Activated T-helper 1 cell treated with anti-CD3 and anti-CD28 coated beads, Interleukin-12 subunit alpha, Interleukin-12 subunit beta, Interleukin-2, Interleukin-4 antibody, amounts not matched to agents 30 ng/mL and 10 ng/mL and 1 ng/mL, durations not matched to agents 14 hours and 24 hours and 36 hours (primary cell): Measurements from ENCODE around the gene ZNF521. TPM values are rescaled to one million over a fixed set of nuclear protein-coding genes. Genes with fewer than 3 reads are reported as not detected.
A peak's percentile ranks its signal among the peaks of the same experiment; 100 is the strongest.

ENCODE experiments used
- DNase-seq: peaks from one replicate; pipeline ENCODE4 v3.0.0; 2021; ENCODE audit warnings: low spot score
- H3K27ac Mint-ChIP-seq: one replicate; pipeline ENCODE4 v1.8.0; 2021; ENCODE audit warnings: mild to moderate bottlenecking, mixed read lengths
- H3K27me3 Mint-ChIP-seq: one replicate; pipeline ENCODE4 v1.8.0; 2022; ENCODE audit warnings: mild to moderate bottlenecking, moderate library complexity, mixed read lengths; ENCODE audit not compliant: insufficient read depth
- H3K36me3 Mint-ChIP-seq: one replicate; pipeline ENCODE4 v1.8.0; 2021; ENCODE audit warnings: low read depth, mixed read lengths
- H3K4me1 Mint-ChIP-seq: one replicate; pipeline ENCODE4 v1.8.0; 2021; ENCODE audit warnings: low read depth, mixed read lengths
- H3K4me3 Mint-ChIP-seq: one replicate; pipeline ENCODE4 v1.8.0; 2021; ENCODE audit warnings: mild to moderate bottlenecking, moderate library complexity, mixed read lengths
- H3K9me3 Mint-ChIP-seq: one replicate; pipeline ENCODE4 v1.8.0; 2021; ENCODE audit warnings: mixed read lengths
- intact Hi-C: fragments of 100-400 bp; cut with micrococcal nuclease; formaldehyde crosslinking; loops from one replicate; pipeline ENCODE4 v1.15.1; 2024
- total RNA-seq: library from RNA; stranded (reverse); gene quantifications from 2 replicates; pipeline ENCODE4 v1.2.3, GENCODE V29; 2022

The ZNF521 gene
- total RNA-seq, 1 donor from 2014 or later: not detected

DNA sequence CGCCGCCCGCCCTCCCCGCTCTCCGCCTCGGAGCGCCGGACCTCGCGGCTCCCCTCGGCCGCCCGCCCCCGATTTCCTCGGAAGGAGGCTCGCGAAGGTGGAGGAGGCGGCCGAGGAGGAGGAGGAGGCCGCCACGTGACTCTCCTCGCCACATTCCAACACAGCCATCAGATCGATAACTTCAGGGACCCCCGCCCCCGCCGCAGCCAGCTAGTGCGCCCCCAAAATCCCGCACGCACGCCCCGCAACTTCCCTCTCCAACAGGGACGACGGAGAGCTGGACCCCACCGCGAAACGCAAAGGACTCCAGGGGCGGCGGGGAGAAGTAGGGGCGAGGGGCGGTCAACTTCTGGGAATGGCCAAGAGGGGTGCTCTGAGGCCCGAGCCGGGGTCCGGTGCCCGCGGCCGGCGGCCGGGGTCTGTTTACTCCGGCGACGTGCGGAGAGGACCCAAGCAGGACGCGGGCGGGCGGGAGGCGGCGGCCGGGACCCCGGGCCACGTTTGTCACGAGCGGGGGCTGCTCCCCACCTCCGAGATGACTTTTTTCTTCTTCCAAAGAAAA is 2.0 kb downstream of the ZNF521 start:
- H3K27me3 Mint-ChIP-seq: peaks cover 78% of the 10 kb centered on the region
- H3K4me3 Mint-ChIP-seq: peak overlapping the region; percentile 81
- intact Hi-C loops: loop anchor here (5.0 to 10.0 kb wide), 2 partner anchors 185 to 1202 kb away; no protein-coding TSS in a partner anchor
- H3K4me1 Mint-ChIP-seq: peaks cover 5% of the 10 kb centered on the region
- no peak overlapping the region for H3K27ac Mint-ChIP-seq
- DNase-seq: no peak
- H3K9me3 Mint-ChIP-seq: no peaks in the 10 kb centered on the region
- H3K36me3 Mint-ChIP-seq: peaks cover 2% of the 10 kb centered on the region

DNA sequence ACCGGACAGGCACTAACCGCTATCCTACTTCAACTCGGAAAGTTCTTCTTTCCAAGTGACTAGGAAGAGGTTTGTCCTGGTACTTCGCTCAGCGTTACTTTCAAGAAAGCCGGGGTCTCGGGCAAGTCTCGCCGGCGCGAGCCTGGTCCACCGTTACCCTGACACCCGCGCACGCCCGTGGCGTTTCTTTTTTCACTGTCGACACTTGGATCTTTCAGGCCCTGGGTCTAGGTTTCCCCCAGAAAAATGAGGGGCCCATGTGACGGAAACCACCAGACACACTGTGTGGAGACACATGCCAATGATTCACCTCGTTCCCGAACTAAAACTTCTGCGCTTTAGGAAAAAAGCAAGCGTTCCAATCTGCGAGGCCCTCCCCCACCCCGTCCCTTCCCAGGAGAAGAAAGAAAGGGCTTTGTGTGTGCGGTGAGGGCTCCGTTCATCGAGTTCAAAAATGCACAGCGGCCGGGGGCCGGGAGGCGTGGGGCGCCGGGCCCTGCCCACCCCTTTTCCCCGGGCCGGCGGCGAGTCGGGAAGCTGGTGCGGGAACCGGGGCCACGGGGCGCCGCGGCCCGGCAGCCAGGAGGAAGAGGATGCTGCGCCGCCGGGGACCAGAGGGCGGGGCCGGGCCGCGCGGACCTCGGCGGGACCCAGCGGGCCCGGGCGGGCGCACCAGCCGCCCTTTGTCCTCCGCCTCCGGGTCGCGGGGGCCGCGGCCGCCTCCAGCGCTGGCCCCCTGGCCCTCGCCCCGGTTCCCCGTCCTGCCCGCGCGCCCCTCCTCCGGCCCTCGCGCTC is 2.6 kb downstream of the ZNF521 start:
- no peak for DNase-seq
- H3K27ac Mint-ChIP-seq: no peak overlapping the region
- peak overlapping the region; percentile 74 for H3K4me3 Mint-ChIP-seq
- H3K9me3 Mint-ChIP-seq: no peaks in the 10 kb centered on the region
- peaks cover 80% of the 10 kb centered on the region for H3K27me3 Mint-ChIP-seq
- peaks cover 2% of the 10 kb centered on the region for H3K36me3 Mint-ChIP-seq
- H3K4me1 Mint-ChIP-seq: peaks cover 5% of the 10 kb centered on the region
- intact Hi-C loops: no loop called here

DNA sequence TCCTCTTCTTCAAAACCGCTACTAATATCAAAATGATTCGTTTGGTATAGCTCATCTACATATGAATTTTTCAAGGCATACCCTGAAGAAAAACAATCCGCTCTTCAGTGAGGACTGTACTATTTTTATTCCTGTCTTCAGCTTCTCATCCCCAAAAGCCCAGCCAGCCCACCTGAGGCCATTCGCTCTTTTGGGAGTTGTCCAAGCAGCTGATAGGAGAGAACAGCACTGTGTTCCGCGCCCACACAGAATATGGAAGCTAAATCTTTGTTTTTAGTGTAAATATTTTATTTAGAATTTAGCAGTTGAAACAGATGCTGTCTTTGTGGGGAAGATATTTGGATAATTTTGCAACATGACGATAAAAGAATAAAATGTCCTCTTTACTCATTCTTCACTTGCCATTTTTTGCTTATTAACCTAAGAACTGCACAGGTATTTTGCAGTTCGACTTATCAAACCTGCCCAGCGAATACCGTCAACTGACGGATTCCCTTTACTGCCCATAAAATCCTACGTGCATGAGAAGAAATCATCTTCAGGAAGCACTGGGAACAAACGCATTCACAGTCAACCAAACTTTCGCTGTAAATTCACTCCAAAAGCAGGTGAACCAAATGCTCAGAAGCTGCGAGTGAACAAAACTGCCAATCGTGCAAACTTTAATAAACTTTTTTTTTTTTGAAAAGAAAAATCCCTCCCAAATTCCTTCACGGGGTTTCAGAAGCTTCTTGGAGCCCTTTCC is 3.4 kb downstream of the ZNF521 start:
- H3K36me3 Mint-ChIP-seq: peaks cover 2% of the 10 kb centered on the region
- H3K4me1 Mint-ChIP-seq: peaks cover 5% of the 10 kb centered on the region
- no peak overlapping the region for H3K27ac Mint-ChIP-seq
- H3K4me3 Mint-ChIP-seq: peak overlapping the region; percentile 74
- no peak for DNase-seq
- intact Hi-C loops: no loop called here
- no peaks in the 10 kb centered on the region for H3K9me3 Mint-ChIP-seq
- peaks cover 77% of the 10 kb centered on the region for H3K27me3 Mint-ChIP-seq

DNA sequence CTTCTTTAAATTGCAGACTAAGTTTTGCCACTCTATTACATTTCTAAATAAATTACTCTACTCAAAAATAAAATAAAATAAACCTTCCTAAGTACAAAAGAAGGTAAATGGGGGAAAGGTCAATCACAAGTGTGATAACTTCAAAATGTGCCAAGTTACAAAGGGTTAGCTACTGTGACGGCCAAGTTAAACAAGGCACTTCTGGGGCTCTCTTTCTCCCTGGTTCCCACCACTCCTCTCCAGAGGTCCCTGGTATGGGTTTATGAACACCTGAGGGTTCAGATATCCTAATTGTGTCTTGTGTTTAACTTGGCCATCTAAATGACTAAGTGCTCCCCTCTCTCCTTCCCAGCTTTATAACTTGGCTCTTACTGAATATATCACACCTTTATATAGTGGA is 5.4 kb downstream of the ZNF521 start:
- no peaks in the 10 kb centered on the region for H3K9me3 Mint-ChIP-seq
- H3K27me3 Mint-ChIP-seq: peaks cover 64% of the 10 kb centered on the region
- no peak overlapping the region for H3K4me3 Mint-ChIP-seq
- no peak for DNase-seq
- peaks cover 2% of the 10 kb centered on the region for H3K36me3 Mint-ChIP-seq
- intact Hi-C loops: no loop called here
- H3K4me1 Mint-ChIP-seq: peaks cover 5% of the 10 kb centered on the region
- no peak overlapping the region for H3K27ac Mint-ChIP-seq

DNA sequence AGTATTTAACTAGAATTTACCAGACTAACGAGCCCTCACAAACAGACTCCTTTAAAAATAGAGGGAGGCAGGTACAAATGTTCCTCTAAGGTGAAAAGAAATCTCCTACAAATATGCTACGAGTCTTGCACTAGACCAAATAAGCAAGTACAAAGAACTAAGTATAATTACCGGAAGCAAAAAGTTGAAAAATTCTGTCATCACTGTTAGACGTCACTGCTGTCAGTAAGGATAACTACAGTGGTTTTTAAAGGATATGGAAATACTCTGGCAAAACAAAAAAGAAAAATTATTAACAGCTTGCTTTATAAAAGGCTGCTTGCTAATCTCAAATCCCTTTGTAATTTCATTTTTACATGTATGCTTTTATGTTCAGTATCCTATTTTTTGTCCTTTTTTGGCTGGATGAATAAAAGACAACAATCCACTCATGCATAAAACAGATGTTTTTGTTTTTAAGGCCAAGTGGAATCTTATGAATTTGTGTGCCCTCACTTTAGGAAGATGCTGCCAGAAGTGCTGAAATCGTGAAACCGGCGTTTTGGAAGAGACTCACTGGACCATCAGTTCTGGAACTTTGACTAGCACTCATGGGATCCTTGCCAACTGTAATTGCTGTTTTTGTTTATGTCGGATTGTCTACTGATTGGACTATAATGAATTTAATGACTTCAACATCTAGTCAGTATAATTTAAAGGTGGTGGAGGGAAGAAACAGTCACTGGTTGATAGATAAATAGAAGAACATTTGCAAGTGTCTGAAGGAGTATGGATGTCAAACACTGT is 6.7 kb downstream of the ZNF521 start:
- DNase-seq: no peak
- intact Hi-C loops: no loop called here
- Mint-ChIP-seq H3K9me3 (no peaks in the 10 kb centered on the region), H3K27me3 (peaks cover 53% of the 10 kb centered on the region), H3K4me3 (no peak overlapping the region), H3K36me3 (peaks cover 2% of the 10 kb centered on the region), H3K4me1 (no peaks in the 10 kb centered on the region), H3K27ac (no peak overlapping the region)

DNA sequence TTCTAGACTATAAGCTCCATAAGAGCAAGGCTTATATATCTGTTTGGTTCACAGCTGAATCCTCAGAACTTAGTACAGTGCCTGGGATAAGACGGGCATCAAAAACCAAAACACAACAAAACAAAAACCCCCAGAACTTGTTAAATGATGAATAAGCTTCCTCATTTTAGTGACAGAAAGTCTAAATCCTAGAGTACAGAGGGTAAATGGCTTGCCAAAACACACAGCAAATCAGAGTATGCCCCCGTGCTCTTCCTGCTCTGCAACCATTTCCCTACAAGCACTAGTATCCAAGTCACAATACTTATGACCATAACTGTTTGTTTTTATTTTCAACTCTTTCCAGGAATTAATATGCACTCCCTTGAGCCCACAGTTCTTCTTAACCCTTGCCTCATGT is 10.1 kb downstream of the ZNF521 start:
- Mint-ChIP-seq H3K9me3 (no peaks in the 10 kb centered on the region), H3K4me3 (no peak overlapping the region), H3K4me1 (no peaks in the 10 kb centered on the region), H3K36me3 (no peaks in the 10 kb centered on the region), H3K27ac (no peak overlapping the region), H3K27me3 (peaks cover 27% of the 10 kb centered on the region)
- intact Hi-C loops: no loop called here
- DNase-seq: no peak

DNA sequence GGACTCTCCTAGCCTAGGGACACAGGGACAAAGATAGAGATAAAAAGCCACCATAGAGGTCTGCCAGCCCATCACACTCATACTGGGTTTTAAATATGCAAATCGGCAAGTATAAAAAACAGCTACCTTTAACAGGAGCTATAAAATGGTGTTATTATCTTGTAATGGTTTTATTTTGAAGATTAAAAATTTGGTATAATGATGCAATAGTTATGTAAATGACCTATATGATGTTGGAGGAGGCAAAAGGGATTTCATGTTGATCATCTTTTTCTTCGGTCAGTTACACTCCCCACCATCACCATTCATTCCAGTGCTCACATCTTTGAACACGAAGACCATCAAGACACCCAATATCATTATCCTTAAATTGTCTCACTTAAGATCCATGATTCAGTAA is 11.2 kb downstream of the ZNF521 start:
- intact Hi-C loops: no loop called here
- Mint-ChIP-seq H3K27me3 (peaks cover 17% of the 10 kb centered on the region), H3K36me3 (no peaks in the 10 kb centered on the region), H3K27ac (no peak overlapping the region), H3K9me3 (no peaks in the 10 kb centered on the region), H3K4me3 (no peak overlapping the region), H3K4me1 (no peaks in the 10 kb centered on the region)
- DNase-seq: no peak

DNA sequence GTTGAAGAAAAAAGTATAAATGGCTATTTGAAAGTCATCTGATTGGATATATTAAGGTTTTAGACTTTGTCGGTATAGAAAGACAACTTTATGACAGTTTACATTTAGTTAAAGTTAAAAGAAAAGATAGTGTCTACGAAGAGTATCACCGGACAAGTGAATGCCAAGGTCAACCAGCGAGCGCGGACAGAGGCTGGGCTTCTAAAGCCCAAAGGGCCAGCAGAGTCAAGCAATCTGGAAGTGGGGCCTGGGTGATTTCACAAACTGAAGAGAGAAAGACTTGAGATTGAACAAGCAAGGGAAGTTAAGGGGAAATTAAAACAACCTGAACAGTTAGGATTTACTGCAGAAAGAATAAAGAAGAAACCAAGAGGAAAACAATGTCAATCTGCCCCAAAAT is 16.3 kb downstream of the ZNF521 start:
- Mint-ChIP-seq H3K36me3 (no peaks in the 10 kb centered on the region), H3K4me3 (no peak overlapping the region), H3K27me3 (no peaks in the 10 kb centered on the region), H3K4me1 (no peaks in the 10 kb centered on the region), H3K9me3 (no peaks in the 10 kb centered on the region), H3K27ac (no peak overlapping the region)
- DNase-seq: no peak
- intact Hi-C loops: no loop called here

DNA sequence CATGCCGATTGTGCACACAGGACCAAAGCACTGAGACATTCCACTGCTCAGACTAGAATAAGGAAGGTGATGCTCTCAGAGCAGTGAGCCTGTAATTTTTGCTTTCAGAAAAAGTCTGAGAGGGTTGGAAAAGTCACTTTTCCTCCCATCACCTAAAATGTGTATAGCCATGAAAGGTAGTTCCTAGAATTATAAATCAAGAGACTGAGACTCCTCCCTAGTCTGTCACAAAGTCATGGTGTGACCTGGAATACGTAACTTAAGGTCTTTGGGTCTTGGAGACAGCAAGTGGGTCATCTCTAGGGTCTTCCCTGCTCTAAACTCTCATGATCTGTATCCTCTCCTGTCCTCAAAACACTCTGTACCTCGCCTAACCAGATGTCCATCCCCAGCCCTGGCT is 16.9 kb downstream of the ZNF521 start:
- Mint-ChIP-seq H3K36me3 (no peaks in the 10 kb centered on the region), H3K9me3 (no peaks in the 10 kb centered on the region), H3K27ac (no peak overlapping the region), H3K4me1 (no peaks in the 10 kb centered on the region), H3K4me3 (no peak overlapping the region), H3K27me3 (no peaks in the 10 kb centered on the region)
- no peak for DNase-seq
- intact Hi-C loops: no loop called here

DNA sequence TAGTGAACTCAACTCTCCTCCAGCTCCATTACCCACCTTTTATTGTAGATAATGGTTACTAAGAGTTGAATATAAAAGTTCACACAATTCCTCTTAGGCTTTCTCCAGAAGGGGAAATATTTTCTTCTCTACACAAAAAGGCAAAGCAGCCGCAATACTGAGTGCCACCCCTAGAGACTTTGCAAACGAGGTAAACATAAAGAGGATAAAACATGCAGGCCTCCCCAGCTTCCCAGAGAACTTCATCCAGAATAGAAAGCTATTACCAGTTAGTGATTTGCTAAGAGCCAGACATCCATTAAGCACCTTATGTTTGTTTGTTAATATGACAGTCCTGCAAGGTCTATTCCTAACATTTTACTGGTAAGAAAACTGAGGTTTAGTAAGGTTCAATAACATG is 17.4 kb downstream of the ZNF521 start:
- no peak overlapping the region for H3K27ac Mint-ChIP-seq
- no peak overlapping the region for H3K4me3 Mint-ChIP-seq
- intact Hi-C loops: no loop called here
- DNase-seq: no peak
- H3K36me3 Mint-ChIP-seq: no peaks in the 10 kb centered on the region
- no peaks in the 10 kb centered on the region for H3K4me1 Mint-ChIP-seq
- H3K27me3 Mint-ChIP-seq: no peaks in the 10 kb centered on the region
- H3K9me3 Mint-ChIP-seq: peaks cover 1% of the 10 kb centered on the region

DNA sequence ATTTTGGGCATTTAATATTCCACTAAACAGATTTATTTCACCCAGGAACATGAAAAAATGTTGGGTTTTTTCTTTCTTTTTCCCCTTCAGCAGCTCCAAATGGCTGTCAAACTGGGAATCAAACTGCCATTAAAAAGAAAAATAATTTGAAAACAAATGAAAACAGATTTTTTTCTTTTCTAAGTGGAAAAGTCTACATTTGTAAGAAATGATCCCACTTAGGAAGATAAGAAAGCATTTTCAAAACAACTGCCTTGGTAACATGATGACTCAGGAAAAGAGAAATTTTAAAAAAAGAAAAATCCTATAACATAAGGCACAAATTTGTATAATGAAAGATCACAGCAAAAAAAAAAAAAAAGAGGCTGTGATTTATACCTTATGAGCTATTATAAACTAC is 20.0 kb downstream of the ZNF521 start:
- Mint-ChIP-seq H3K36me3 (no peaks in the 10 kb centered on the region), H3K27me3 (no peaks in the 10 kb centered on the region), H3K4me1 (no peaks in the 10 kb centered on the region), H3K9me3 (peaks cover 5% of the 10 kb centered on the region), H3K27ac (no peak overlapping the region), H3K4me3 (no peak overlapping the region)
- DNase-seq: no peak
- intact Hi-C loops: no loop called here

DNA sequence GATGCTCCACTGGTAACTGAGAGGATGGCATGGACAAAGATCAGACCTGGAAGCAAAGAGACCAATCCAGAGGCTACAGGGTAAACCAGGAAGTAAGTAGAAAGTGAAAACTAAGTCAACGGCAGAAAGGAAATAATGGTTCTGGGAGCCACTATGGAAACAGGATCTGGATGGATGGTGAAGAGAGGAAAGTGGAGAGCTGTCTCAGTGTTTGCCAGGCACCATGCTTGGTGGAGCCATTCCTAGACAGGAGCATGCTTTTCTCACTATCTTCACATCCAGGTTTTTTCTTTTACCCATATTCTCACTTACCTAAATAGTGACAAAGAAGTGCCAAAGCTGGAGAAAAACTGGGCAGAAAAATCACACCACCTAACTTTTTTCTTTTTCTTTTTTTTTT is 22.2 kb downstream of the ZNF521 start:
- Mint-ChIP-seq H3K4me3 (no peak overlapping the region), H3K36me3 (no peaks in the 10 kb centered on the region), H3K4me1 (no peaks in the 10 kb centered on the region)

More for the DNA sequence above, 22.2 kb downstream of the ZNF521 start:
- no peaks in the 10 kb centered on the region for H3K27me3 Mint-ChIP-seq
- no peak overlapping the region for H3K27ac Mint-ChIP-seq
- peaks cover 5% of the 10 kb centered on the region for H3K9me3 Mint-ChIP-seq
- intact Hi-C loops: no loop called here
- no peak for DNase-seq
